Esophagus muscularis mucosa (tissue), 4 donors: Measurements from ENCODE around the gene GJC1. TPM values are rescaled to one million over a fixed set of nuclear protein-coding genes. Genes with fewer than 3 reads are reported as not detected.

Experiments
- DNase-seq: peaks from one replicate; pipeline ENCODE4 v3.0.0-alpha.2; 2017; ENCODE audit errors: extremely low spot score
- H3K27ac ChIP-seq, 4 donors: fragments of 200-600 bp; sonication (generic); replicated peaks in 1 of 4; 1 replicate in 3 of 4; 2 replicates in 1 of 4; pipeline ENCODE4 v1.5.1; 2016 to 2019; ENCODE audit warnings: mild to moderate bottlenecking in 1 of 4
- H3K27me3 ChIP-seq, 4 donors: fragments of 200-600 bp; sonication (generic); one replicate each; pipeline versions ENCODE4 v1.5.1 to v1.6.0; 2016 to 2019
- H3K36me3 ChIP-seq, 4 donors: fragments of 200-600 bp; sonication (generic); one replicate each; pipeline ENCODE4 v1.5.1; 2016 to 2019
- H3K4me1 ChIP-seq, 4 donors: fragments of 200-600 bp; sonication (generic); one replicate each; pipeline ENCODE4 v1.5.1; 2016 to 2019
- H3K4me3 ChIP-seq, 4 donors: fragments of 200-600 bp; sonication (generic); 1 replicate in 2 of 4; 2 replicates in 2 of 4; pipeline ENCODE4 v1.5.1; 2016 to 2019; ENCODE audit warnings: mild to moderate bottlenecking in 4 of 4, moderate library complexity in 1 of 4
- H3K9me3 ChIP-seq, 4 donors: fragments of 200-600 bp; sonication (generic); 1 replicate in 3 of 4; 2 replicates in 1 of 4; pipeline ENCODE4 v1.5.1; 2016 to 2019
- EP300 ChIP-seq: sonication (generic); formaldehyde crosslinking; IDR thresholded peaks from one replicate; pipeline ENCODE4 v1.6.1; 2017; ENCODE audit warnings: antibody characterized with exemption
- POLR2A ChIP-seq: fragments of 450-650 bp; IDR thresholded peaks from one replicate; pipeline ENCODE4 v1.6.1; 2017; ENCODE audit warnings: antibody characterized with exemption, moderate library complexity, mild to moderate bottlenecking, low read depth
- POLR2AphosphoS5 ChIP-seq, 2 donors: sonication (generic); formaldehyde crosslinking; IDR thresholded peaks; one replicate each; pipeline ENCODE4 v1.6.1; 2017; ENCODE audit warnings: antibody characterized with exemption in 2 of 2
- WGBS: methylation state at CpG from one replicate; pipeline ENCODE4 v1.1.5; 2018; 5-methylcytosine and 5-hydroxymethylcytosine counted together
- intact Hi-C: fragments of 100-400 bp; cut with DNase I; formaldehyde crosslinking; loops from one replicate; pipeline ENCODE4 v1.15.1; 2023
- total RNA-seq, 4 donors: library from RNA; depleted of rRNA; stranded (reverse); fragments of >200 nt; gene quantifications; one replicate each; pipeline versions ENCODE4 v1.1.0 to v1.2.1, GENCODE V29; 2016
- TF ChIP-seq, protein P1 (sequence below), 3 experiments: fragments of 200-600 bp in 2 of 3; fragments of 450-650 bp in 1 of 3; sonication (generic) in 2 of 3; IDR thresholded peaks; one replicate each; pipeline ENCODE4 v1.5.1; 2017 to 2019; ENCODE audit warnings: antibody characterized with exemption in 3 of 3, mild to moderate bottlenecking in 2 of 3, moderate library complexity in 1 of 3

Gene GJC1
- total RNA-seq, 4 donors from 2014 or later: 26.5 to 61.9 (median 37.4) TPM

DNA sequence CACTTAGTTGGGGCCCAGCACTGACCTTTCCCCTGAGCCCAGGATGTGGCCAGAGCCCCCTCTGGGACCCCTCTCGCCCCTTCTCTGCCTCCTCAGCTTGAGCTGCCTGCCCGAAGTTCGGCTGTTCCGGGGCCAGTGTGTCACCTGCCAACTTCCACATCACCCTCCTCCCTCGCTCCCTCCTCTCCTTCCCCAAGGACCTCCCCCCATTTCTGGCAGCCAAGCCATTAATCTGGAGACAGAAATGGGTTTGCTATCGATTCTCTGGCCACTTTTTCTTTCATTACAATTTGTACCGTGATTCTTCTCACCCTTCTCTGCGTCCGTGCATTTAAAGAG is 80.1 kb downstream of the GJC1 start:
- WGBS: 49% methylated on average over 9 of the region's 9 CpGs
- intact Hi-C loops: no loop called here
- no peak for DNase-seq
- Histone ChIP-seq H3K27me3 (no peaks in the 10 kb centered on the region), H3K9me3 (no peaks in the 10 kb centered on the region), H3K4me3 (peak overlapping the region in 3 of 4 donors; percentile 4 to 47 (median 17)), H3K36me3 (peaks cover 4 to 44% (median 18%) of the 10 kb centered on the region in 4 donors), H3K4me1 (peaks cover 0 to 4% (median 0%) of the 10 kb centered on the region in 4 donors), H3K27ac (no peak overlapping the region)
- TF ChIP-seq POLR2A (no peak), POLR2AphosphoS5 (IDR thresholded peaks at IDR 0.05) (no peak), EP300 (no peak)
- TF ChIP-seq, protein P1, sequence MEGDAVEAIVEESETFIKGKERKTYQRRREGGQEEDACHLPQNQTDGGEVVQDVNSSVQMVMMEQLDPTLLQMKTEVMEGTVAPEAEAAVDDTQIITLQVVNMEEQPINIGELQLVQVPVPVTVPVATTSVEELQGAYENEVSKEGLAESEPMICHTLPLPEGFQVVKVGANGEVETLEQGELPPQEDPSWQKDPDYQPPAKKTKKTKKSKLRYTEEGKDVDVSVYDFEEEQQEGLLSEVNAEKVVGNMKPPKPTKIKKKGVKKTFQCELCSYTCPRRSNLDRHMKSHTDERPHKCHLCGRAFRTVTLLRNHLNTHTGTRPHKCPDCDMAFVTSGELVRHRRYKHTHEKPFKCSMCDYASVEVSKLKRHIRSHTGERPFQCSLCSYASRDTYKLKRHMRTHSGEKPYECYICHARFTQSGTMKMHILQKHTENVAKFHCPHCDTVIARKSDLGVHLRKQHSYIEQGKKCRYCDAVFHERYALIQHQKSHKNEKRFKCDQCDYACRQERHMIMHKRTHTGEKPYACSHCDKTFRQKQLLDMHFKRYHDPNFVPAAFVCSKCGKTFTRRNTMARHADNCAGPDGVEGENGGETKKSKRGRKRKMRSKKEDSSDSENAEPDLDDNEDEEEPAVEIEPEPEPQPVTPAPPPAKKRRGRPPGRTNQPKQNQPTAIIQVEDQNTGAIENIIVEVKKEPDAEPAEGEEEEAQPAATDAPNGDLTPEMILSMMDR (IDR thresholded peaks at IDR 0.05): no peak

DNA sequence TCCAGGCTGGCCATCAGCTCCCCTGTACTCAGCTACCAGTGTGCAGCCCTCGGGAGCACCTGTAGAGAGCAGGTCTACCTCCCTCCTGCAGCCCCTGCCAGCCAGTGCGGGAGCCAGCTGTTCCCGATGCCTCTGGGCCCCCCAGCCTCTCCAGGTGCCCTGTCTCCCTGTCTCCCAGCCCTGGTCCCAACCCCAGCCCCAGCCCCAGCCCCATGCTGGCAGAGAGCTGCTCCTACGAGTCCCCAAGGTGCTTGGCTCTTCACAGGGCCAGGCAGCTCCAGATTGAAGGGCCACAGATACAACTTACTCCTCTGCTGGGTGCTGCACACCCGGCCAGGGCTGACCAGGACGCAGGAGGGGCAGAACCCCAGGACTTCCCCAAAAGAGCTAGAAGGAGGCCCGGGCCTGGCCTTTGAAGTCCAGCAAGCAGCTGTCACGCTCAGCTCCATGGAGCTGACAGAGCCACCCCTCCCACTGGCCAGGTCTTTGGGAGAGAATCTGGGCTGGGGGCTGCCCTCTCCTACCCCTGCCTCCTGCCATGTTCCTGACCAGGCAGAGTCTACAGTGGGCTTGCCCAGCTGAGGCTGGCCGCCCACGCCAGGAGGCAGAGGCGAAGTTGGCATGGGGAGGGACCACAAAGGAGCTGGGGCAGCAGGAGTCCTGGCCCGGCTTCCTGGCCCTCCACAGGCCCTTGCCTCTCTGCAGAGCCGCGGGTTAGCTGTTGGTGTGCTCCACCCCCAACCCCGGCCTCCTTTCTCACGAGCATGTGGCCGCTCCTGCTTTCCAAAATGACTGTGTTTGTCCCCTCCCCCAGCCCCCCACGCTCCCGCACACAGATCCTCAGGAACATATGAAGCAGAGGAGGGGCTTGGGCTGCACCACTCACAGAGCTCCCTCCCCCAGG is 80.8 kb downstream of the GJC1 start:
- no peaks in the 10 kb centered on the region for H3K27me3 ChIP-seq
- 85% methylated on average over 10 of the region's 19 CpGs for WGBS
- H3K27ac ChIP-seq: no peak overlapping the region
- peaks cover 4 to 44% (median 18%) of the 10 kb centered on the region in 4 donors for H3K36me3 ChIP-seq
- no peak for TF ChIP-seq POLR2AphosphoS5 (IDR thresholded peaks at IDR 0.05)
- TF ChIP-seq, protein P1 (IDR thresholded peaks at IDR 0.05): no peak
- TF ChIP-seq POLR2A: no peak
- TF ChIP-seq EP300: no peak
- peak overlapping the region in 3 of 4 donors; percentile 4 to 47 (median 17) for H3K4me3 ChIP-seq
- DNase-seq: no peak
- intact Hi-C loops: no loop called here
- no peaks in the 10 kb centered on the region for H3K9me3 ChIP-seq
- peaks cover 0 to 4% (median 0%) of the 10 kb centered on the region in 4 donors for H3K4me1 ChIP-seq

Other genes with a start within 250 kb of the GJC1 start
- under 1 TPM in 1 of 4 donors, not detected in 3; 0.13 TPM for gene MEIOC, start 173.8 kb downstream of the GJC1 start, total RNA-seq
- 10 to 100 TPM; 15.2 to 20.2 (median 15.9) TPM for gene CCDC43, start 140.5 kb downstream of the GJC1 start, total RNA-seq
- gene DBF4B, start 121.6 kb downstream of the GJC1 start, total RNA-seq: 1 to 10 TPM; 3.7 to 7.5 (median 5.2) TPM
- under 1 TPM; under 0.01 to 0.98 (median 0.64) TPM for gene ADAM11, start 71.3 kb downstream of the GJC1 start, total RNA-seq
- gene HIGD1B, start 17.6 kb upstream of the GJC1 start, total RNA-seq: 1 to 10 TPM; 3.3 to 7.4 (median 4.9) TPM
- gene EFTUD2, start 69.2 kb upstream of the GJC1 start, total RNA-seq: 10 to 100 TPM; 46.0 to 49.7 (median 48.3) TPM
- 1 to 10 TPM in 2 of 4 donors, not detected in 2; 1.2 to 2.8 TPM for gene GFAP, start 85.2 kb upstream of the GJC1 start, total RNA-seq
- under 1 TPM in 1 of 4 donors, not detected in 3; 0.17 TPM for gene KIF18B, start 117.5 kb upstream of the GJC1 start, total RNA-seq
- gene C1QL1, start 138.0 kb upstream of the GJC1 start, total RNA-seq: 10 to 100 TPM in 1 of 4 donors, 1 to 10 TPM in 3; 3.7 to 10.1 (median 6.3) TPM
- gene DCAKD, start 221.3 kb upstream of the GJC1 start, total RNA-seq: 10 to 100 TPM; 50.3 to 68.8 (median 57.9) TPM
- gene NMT1, start 231.0 kb upstream of the GJC1 start, total RNA-seq: 10 to 100 TPM; 58.5 to 79.3 (median 65.1) TPM